Tongue (tissue), 2 donors: ENCODE results near the gene ALDH1B1. TPM values are rescaled to one million over a fixed set of nuclear protein-coding genes. Genes with fewer than 3 reads are reported as not detected.
"Not testable (repeated sequence)": the region's sequence is repeated elsewhere in the genome, so short reads cannot be mapped to it uniquely, and the experiment has no call there.

ENCODE experiments used
- DNase-seq: peaks from one replicate; pipeline ENCODE4 v3.0.0-alpha.2; 2015
- total RNA-seq: library from RNA; depleted of rRNA; stranded (reverse); fragments of >200 nt; gene quantifications from one replicate; pipeline ENCODE4 v1.2.3, GENCODE V29; 2014

The ALDH1B1 gene
- total RNA-seq, 1 donor from 2014 or later, result 25.4 TPM

DNA sequence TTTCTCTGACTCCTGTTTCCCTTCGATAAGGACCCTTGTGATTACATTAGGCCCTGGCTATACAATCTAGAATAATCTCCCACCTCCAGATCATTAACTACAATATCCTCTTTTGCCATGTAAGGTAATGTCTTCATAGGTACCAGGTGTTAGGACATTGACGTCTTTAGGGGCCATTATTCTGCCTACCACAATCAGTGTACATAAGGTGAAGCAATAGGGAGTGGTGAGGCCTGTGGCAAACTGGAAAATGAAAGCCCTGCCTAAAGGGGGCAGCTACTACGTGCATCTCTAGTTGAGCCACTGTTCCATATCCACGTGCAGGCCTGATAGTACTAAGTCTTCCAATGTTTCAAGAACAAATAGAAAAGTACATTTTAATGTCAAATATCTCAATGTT is 4.8 kb upstream of the ALDH1B1 start:
- DNase-seq, result no peak

DNA sequence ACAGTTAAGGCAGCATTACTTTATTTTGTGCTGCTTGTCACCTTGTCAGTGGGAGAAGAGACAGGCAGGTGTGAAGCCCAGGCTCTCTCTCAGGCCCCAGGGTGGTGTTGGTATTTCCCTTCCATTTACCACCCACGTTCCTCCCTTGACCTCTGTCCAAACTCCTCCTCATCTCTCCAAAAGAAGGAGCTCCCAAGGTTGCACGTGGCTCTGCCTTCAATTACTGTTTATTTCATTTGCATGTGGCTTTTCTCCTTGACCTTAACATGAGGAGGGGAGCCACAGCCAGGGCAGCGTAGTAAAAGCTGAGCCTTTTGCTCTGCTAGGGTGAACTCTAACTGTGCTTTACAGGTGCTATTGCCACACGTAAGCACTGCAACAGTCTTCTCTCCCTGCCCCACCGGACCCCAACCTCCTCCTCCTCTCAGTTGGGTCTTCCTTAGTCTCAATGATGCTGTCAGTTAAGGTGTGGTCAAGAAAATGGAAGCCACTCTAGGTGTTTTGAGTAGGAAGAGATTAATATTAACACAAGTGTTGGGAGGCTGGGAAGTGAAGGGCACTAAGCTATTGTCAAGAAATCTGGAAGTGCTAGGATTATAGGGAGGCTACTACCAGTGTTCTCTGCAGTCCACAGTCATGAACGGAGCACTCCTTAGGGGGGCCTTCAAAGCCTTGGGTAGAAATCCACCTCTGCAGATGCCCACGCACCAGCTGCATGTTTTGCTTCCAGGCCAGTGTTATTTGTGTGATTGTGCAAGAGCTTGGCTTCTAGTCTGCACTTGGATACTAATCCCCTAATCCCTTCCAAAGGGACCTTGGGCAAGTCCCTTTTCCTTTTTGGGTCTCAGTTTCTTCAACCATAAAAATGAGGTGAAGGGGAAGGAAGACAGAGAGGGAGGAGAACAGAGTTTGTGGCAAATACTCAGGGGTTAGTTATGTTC is 3.9 kb upstream of the ALDH1B1 start:
- peak; percentile 41 for DNase-seq

DNA sequence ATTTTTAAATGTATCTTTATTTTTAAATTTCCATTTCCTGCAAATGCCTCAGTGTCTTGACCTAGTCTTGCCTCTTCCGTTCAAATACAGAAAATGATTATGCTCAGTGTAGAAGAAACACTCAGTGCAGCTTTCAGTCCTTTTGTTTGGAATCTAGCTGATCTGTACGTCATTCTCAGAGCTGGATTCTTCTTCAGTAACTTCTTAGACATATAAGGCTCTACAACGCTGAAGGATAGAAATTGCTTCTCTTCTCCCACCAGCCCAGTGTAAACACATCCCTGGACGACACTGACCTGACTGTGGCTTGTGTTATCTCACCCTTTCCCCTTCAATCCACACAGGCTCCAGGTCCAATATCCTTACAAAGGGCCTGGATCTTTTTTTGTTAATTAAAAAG is 3.2 kb upstream of the ALDH1B1 start:
- peak; percentile 39 for DNase-seq

DNA sequence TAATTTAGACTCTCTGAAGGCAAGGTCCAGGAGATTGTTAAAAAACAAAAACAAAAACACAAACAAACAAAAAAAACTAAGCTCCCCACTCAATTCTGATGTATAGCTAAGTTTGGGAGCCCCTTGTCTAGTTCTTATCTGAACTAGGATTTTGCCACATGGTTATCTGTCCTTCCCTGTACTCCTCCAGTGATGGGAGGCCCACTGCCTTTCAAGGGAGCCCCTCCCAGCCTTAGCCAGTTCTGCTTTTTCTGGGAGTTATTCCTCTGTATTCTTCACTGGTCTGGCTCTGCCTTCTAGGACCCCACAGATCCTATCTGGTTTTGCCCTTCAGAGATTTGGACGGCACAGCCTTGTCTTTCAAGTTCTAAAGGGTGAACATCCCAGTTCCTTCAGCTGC is 2.1 kb upstream of the ALDH1B1 start:
- DNase-seq, result no peak

DNA sequence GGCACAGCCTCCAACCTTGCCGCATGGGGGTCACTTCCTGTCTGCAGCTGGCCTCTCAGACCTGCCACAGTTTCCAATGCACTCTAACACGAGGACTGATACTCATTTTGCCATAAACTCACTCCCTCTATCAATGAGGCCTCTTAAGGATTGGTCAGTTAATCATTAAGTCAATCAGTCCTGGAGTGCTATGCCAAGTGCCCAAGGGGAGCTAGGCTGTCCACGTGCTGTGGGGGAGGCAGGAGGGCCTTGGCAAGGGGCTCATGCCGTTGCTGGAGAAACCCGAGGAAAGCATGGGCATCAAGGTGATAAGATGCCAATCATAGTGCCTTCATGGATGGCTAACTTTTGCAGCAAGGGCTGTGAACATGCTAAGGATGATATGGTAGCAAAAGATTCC is 1.7 kb upstream of the ALDH1B1 start:
- no peak for DNase-seq

DNA sequence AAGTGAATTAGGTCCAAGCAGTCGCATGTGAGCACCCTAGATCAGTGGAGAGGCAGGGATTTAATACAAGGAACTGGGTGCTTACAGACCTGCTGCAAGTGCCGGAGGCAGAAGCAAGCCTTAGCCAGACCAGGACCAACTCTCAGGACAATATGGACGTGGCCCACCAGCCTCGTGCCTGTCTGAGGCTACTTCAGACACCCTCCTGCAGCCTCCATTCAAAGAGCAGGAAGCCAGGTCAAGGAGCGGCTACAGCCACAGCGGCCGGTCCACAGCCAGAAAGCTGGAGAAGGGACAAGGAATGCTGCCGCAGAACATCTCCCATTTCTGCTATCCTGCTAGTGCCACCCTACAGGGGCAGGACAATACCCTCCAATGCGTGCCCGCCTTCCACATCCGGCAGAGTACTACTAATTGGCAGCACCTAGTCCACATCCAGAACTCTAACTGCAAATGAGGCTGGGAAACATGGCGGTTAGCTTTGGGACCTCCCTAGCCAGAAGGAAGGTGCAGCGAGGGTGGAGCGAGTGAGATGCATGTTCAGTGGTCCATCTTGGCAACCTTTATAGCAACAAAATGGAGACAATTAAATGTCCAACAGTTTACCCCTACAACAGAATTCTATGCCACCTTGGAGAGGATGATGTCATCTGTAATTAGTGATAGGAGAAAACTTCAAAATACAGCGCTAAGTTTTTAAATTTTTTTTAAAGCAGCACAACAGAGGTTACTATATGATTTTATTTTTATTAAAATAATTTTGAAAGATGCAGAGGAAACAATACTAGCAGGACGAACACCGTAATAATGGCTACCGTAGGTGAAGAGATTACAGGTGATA is 1.0 kb upstream of the ALDH1B1 start:
- no peak for DNase-seq

DNA sequence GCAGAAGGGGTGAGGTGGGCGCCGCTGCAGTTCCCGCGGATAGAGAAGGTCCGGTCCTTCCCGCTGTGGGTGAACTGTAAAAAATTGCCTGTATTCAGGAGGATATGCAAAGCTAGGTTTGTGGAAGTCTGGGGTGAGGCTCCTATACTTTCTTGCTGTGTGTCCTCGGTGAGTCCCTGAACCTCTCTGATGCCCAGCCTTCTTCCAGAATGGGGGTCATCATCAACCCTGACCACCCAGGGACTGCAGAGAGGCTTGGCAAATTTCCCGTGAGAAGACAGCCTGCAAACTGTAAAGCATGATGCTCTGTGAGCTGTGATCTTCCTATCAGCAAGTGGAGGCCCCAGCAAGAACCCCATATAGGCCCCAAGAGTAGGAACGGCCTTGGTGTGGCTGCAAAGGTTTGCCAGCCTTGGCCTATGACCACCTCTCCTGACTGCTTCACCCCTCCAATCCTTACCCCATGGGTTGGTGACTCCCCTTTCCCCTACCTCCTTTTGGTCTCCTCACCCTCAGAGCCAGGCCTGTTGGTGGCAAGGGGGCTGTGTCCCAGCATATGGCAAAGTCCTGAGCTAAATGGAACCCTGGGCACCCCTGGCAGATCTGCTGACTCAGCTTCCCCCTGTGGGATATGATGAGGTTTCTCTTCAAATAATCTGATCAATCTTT is 760 bp downstream of the ALDH1B1 start:
- no peak for DNase-seq

DNA sequence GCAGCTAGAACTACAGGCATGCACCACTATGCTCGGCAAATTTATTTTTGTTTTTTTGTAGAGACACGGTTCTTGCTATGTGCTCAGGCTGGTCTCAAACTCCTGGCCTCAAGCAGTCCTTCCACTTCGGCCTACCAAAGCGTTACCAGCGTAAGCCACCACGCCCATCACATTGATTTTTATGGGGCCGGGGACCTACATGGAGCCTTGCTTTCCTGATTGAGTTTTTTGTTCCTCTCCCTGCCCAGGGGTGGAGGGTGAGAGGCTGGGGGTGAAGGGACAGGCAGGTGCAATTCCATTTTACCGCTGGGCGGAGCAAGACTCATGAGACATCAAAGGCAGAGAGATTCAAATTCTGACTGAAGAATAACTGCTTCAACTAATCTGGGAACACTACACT is 1.9 kb downstream of the ALDH1B1 start:
- DNase-seq, result no peak

DNA sequence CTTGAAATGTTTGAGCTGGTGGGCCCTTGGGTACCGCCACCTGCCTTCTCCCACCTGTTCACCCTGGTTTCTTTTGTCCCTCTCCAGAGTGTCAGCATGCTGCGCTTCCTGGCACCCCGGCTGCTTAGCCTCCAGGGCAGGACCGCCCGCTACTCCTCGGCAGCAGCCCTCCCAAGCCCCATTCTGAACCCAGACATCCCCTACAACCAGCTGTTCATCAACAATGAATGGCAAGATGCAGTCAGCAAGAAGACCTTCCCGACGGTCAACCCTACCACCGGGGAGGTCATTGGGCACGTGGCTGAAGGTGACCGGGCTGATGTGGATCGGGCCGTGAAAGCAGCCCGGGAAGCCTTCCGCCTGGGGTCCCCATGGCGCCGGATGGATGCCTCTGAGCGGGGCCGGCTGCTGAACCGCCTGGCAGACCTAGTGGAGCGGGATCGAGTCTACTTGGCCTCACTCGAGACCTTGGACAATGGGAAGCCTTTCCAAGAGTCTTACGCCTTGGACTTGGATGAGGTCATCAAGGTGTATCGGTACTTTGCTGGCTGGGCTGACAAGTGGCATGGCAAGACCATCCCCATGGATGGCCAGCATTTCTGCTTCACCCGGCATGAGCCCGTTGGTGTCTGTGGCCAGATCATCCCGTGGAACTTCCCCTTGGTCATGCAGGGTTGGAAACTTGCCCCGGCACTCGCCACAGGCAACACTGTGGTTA is 3.3 kb downstream of the ALDH1B1 start:
- DNase-seq, result no peak

DNA sequence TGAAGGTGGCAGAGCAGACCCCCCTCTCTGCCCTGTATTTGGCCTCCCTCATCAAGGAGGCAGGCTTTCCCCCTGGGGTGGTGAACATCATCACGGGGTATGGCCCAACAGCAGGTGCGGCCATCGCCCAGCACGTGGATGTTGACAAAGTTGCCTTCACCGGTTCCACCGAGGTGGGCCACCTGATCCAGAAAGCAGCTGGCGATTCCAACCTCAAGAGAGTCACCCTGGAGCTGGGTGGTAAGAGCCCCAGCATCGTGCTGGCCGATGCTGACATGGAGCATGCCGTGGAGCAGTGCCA is 3.8 kb downstream of the ALDH1B1 start:
- DNase-seq, result no peak

DNA sequence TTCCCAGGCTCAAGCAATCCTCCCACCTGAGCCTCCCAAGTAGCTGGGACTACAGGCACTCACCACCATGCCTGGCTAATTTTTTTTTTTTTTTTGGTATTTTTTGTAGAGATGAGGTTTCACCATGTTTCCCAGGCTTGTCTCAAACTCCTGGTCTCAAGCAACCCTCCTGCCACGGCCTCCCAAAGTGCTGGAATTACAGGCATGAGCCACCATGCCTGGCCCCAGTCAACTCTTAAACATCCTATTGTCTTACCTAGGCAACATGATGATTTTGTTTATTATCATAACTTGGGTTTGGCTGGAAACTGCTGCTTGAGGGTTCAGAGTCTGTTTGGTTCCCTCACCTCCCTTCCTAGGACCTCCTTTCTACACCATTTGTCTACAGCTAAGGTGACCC is 6.7 kb downstream of the ALDH1B1 start:
- not testable (repeated sequence) for DNase-seq

DNA sequence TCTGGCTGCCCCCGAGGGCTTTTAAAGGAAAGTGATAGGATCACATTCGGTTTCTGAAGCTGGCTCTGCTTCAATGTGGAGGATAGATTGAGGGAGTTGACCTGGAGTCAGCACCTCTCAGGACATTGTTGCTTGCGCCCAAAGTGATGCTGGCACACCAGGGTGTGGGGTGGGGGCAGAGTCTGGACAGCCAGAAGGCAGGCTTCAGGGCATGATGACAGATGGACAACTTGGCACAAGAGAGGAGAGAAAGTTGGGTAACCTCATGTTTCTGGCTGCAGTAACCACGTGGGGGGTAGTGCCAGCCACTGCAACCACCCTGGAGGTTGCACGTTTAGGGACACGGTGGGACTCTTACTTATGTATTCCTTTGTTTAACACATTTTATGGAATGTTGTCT is 9.5 kb downstream of the ALDH1B1 start:
- DNase-seq, result no peak

DNA sequence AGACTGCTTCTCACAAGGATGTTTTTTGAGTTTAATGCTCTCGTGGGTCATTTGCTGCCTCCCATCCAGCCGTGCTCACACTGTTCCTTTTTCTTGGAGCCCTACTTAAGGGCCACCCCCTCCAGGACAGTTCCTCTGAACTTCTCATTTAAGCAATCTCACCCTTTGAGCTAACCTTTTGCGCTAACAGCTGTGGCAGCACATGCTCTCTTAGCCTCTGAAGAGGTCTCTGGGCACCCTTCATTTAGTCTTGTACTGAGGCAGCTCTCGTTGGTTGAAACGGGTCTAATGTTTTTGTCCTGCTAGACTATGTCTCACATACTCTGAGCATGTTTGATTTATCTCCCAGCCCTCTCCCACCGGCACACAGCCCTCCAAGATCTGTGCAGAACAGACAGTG is 11.8 kb downstream of the ALDH1B1 start:
- no peak for DNase-seq

DNA sequence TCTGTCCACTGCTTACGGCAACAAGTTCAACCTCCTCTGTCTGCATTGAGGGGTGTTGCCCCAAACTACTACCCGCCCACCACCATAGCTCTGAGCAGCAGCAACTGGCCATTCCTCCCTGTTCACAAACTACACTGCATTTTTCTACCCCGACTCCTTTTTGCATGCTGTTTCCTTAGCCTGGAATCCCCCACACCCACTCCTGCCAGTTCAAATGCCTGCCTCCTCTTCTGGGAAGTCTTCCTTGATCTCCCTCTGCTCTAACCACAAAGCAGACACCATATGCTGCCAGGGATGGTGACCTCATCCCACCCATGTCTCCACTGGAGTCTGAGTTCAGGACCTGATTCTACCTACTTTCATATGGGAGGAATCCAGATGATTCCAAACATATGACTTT is 13.3 kb downstream of the ALDH1B1 start:
- no peak for DNase-seq

DNA sequence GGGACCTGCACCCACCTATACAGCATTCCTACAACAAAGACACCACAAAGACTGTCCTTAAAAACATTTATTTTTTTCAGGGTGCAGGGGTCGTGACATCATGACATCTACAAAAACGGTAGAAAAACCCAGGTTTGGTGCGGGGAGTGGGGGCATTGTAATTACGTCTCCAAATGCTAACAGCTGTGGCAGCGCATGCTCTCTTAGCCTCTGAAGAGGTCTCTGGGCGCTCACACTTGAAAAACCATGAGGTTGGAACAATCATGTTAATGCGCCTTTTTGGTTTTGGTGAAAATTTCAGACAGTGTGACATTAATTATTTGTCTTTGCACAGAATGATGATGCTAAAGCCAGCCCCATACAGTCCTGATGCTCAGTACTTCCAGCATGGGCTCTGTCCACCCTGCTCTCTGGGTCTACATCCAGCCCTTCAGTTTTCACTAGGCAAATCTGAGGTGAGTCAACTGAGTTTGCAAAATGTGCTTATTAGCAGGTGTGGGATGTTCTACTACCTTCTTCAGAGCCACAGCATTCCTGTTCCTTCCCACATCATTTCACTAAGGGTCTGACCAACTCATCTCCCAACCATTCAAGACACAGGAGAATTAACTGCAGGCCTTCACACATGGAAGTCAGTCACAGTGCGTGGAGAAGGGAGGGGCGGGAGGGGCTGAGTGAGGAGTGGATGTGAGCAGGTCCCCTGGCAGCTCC is 14.1 kb downstream of the ALDH1B1 start:
- DNase-seq, result no peak

DNA sequence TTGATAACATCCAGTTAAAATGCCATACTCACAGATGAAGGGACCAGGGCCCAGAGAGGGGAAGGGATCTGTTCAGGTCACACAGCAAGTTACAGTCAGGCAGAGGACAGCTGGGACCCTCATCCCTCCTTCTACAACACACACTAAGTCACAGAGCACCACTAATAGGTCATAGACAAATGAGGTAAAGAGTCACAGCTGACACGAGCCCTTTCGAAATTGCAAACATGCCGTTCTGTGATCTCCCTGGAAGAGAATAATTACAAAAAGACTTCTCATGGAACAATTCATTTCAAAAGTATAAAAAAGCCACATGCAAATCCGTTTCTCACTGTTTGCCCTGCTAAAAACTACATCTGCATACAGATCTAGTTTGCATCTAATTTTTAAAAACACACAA is 16.2 kb downstream of the ALDH1B1 start:
- no peak for DNase-seq

DNA sequence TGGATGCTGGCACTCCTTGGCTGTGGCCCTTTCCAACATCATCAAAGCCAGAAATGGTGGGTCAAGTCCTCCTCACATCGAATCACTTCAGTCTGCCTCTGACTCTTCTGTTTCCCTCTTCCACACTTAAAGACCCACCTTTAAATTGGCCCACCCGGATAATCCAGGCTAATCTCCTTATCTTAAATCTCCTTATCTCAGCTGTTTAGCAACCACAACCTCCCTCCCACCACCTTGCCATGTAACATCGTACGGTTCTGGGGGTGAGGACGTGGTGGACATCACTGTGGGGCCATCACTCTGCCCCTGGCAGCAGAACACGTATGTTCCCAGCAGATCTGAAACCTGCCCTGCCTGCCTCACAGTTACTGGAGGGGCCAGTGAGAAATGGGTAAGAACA is 20.2 kb downstream of the ALDH1B1 start:
- no peak for DNase-seq

DNA sequence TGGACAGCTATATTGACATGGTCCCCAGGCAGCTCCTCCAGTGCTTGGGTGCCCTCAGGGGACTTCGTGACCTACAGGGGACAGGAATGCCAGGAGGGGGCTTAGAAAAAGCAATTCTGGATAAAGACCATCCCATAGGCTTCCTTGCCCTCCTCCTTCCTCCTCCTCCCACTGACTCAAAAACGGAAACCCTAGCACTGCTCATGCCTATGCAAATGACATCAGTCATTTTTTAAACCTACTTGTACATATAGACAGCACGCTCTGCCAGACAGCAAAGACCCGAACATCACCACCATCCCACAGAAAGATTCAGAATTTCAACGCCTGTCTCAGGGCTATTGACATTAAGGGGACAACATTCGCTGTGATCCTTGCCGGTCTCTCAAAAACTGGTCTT is 20.8 kb downstream of the ALDH1B1 start:
- no peak for DNase-seq

DNA sequence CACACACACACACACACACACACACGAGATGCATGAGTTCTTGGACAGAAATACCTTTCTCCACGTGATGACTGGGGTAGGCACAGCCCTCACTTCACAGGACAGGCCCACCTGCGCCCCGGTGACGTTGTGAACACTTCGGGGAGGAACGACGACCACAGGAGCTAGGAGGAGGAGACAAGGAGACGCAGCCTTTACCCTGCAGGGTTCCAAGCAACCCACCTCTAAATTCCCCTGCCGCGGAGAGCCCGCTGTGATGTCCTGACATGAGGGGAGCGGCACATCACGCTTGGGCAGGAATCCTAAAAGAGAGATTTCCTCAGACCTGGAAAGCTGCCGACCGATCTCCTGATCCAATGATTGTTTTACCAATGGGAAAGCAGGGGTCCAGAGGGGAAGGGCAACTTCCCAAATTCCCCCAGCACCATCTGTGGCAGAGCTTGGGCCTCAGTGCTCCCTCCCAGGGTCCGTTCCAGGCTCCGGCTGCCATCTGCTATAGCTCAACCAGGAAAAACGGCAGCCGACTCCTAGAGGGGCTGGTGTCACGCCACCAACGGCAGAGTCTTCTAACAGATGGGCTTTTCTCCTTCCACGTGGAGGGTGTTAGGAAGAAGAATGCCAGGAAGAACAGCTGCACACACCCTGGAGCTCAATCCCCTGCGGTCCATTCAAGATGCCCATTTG is 21.7 kb downstream of the ALDH1B1 start:
- DNase-seq, result peak; percentile 79

DNA sequence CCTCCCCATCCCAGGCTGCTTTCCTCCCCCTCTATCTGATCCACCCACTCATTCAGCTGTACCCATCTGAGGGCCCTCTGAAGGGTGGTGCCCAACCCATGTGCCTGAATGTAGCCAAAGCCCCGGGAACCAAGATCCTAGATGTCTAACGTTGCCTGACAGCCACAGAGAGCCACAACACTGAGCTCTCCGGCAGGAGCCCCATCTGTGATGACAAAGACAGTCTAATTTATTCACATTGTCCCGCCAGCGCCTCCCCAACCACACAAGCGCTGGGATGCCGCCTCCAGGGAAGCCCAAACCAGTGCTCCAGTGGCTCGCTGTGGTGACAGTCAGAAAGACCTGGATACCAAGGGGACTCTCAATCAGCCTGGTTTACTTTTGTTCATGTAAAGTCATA is 23.4 kb downstream of the ALDH1B1 start:
- DNase-seq, result no peak

DNA sequence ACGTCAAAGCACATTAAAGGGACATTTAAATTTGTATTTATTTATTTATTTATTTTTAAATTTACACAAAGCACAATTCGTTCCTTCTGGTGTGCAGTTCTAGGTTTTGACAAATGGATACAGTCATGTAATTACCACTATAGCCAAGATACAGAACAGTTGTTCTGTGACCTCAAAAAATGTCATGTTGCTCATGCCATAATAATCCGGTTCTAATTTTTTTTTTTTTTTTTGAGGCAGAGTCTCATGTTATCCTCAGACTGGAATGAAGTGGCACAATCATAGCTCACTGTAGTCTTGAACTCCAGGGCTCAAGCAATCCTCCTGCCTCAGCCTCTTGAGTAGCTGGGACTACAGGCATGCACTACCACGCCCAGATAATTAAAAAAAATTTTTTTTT is 24.0 kb downstream of the ALDH1B1 start:
- peak; percentile 49 for DNase-seq
